Measurements from ENCODE around the gene COMTD1. TPM values are rescaled to one million over a fixed set of nuclear protein-coding genes. Genes with fewer than 3 reads are reported as not detected.

COMTD1 gene
- total and polyA plus RNA-seq, 2 of the 13 experiments (the other 11 are each of a cell fraction or from before 2014, with no cell fraction given), result 11.8 to 18.4 TPM

- TF ChIP-seq SRSF1 (optimal IDR thresholded peaks at IDR 0.05; ENCODE audit: low read depth, low read length) (peak; percentile 44), ZFY (CRISPR knock-in tag; IDR thresholded peaks at IDR 0.05) (peak; percentile 69; the same call in 1 of the 2 replicates), ZNF451 (CRISPR knock-in tag; IDR thresholded peaks at IDR 0.05) (0 out of 2 replicates have a peak, but pooled peaks have one; percentile 11), NFKB2 (CRISPR knock-in tag; IDR thresholded peaks at IDR 0.05; ENCODE audit: borderline replicate concordance) (0 out of 2 replicates have a peak, but pooled peaks have one; percentile 30), ETV6 (CRISPR knock-in tag; conservative IDR thresholded peaks at IDR 0.05) (0 out of 2 replicates have a peak, but pooled peaks have one; percentile 28), BCL6 (CRISPR knock-in tag; IDR thresholded peaks at IDR 0.05) (no peak), DBP (CRISPR knock-in tag; IDR thresholded peaks at IDR 0.05; ENCODE audit: not compliant biosample characterization) (peak; percentile 56), UBTF (CRISPR knock-in tag; IDR thresholded peaks at IDR 0.05) (peak; percentile 65; the same call in 1 of the 2 replicates), ZBTB33 (CRISPR knock-in tag; IDR thresholded peaks at IDR 0.05) (peak; percentile 7; the same call in 1 of the 2 replicates), ZNF724P (CRISPR knock-in tag; IDR thresholded peaks at IDR 0.05; ENCODE audit: borderline replicate concordance) (peak; percentile 19; the same call in 1 of the 2 replicates), SNRNP70 (IDR thresholded peaks at IDR 0.05; ENCODE audit: low read depth, low read length) (no peak), MXD3 (CRISPR knock-in tag; IDR thresholded peaks at IDR 0.05) (0 out of 2 replicates have a peak, but pooled peaks have one; percentile 12)
Measured at GRCh38 chr10:75234683-75235374, 928 bp downstream of the COMTD1 start (continued).
